HG03469 (cell line): ENCODE data around the gene MCAM.

Experiments used
- ATAC-seq: cut with Tn5 transposase; IDR thresholded peaks from one replicate; pipeline ENCODE4 v1.9.1; 2021; ENCODE audit warnings: mild to moderate bottlenecking, moderate library complexity, moderate number of reproducible peaks; ENCODE audit not compliant: unreplicated experiment

Gene MCAM

GRCh38 chr11:119309953-119310681, 6.8 kb downstream of the MCAM start:
- no peak for ATAC-seq

DNA sequence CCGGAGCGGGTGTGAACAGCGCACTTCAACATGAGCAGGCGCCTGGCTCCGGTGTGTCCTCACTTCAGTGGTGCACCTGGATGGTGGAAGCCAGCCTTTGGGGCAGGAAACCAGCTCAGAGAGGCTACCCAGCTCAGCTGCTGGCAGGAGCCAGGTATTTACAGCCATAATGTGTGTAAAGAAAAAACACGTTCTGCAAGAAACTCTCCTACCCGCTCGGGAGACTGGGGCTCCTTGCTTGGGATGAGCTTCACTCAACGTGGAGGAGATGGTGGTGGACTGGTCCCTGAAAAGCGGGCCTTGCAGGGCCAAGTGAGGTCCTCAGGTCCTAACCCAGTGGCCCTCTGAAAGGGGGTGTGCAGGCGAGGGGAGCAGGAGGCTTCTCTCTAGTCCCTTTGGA, 7.5 kb downstream of the MCAM start:
- no peak for ATAC-seq

GRCh38 chr11:119307974-119308373, 9.0 kb downstream of the MCAM start:
- no peak for ATAC-seq

- ATAC-seq: no peak
Observed at GRCh38 chr11:119307219-119307618, 9.7 kb downstream of the MCAM start.

GRCh38 chr11:119306373-119306890, 10.5 kb downstream of the MCAM start:
- no peak for ATAC-seq

DNA sequence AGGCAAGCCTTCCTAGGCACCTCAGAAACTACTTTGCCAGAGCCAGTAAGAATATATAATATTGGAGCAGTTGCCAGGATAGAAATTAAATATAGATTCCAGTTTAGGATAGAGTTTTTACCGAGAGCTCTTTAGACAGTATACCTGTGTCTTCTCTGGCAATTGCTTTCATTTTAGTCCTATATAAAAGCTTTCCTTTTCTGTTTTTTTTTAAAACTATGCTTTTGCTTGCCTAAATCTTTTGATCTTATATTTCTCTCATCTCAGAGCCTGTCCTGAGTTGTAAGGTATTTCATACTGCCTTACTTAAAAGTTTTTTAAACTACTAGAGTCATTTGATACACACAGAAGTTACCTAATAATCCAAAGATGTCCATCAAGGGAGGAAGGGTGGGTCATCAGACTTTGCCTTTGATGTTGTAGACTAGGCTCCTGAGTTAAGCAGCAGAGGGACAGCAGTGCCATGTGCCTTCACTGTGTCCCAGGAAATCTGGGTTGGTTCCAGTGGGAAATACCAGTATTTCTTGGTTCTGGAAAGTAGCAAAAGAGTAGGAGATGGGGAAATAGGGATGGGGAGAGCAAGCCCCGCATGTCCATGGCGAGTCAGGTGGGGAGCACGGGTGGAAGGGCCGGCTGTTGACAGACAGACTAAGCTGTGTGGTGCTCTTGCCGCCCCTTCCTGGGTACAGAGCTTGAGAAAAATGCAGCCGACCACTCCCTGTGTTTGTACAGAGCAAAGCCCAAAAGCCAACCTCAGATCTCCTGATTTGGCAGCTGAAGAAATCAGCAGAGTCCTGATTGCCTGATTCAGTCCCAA, 11.2 kb downstream of the MCAM start:
- ATAC-seq: no peak

DNA sequence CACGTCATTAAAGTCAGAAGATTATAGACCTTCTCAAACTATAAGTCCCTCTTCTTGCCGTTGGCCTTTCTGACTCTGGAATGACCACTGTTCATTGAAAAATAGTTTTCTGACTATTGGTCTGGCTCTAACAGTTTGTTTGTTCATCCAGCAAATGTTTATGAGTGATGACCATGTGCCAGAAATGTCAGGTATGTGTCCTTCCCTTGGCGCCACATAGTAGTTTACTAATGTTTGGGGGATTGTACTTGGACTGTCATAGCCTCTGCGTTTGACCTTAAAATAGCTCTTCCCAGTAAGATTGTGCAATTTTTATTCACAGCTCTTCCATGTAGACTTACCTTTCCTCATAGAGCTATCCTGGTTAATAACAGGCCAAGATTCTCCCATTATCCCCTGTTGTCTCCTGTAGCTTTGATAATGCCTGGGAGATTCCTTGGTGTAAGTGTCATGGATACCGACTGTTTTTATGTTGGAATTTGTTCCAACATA, 13.7 kb downstream of the MCAM start:
- no peak for ATAC-seq

- no peak for ATAC-seq
Observed at GRCh38 chr11:119300198-119300964, 16.5 kb downstream of the MCAM start.

DNA sequence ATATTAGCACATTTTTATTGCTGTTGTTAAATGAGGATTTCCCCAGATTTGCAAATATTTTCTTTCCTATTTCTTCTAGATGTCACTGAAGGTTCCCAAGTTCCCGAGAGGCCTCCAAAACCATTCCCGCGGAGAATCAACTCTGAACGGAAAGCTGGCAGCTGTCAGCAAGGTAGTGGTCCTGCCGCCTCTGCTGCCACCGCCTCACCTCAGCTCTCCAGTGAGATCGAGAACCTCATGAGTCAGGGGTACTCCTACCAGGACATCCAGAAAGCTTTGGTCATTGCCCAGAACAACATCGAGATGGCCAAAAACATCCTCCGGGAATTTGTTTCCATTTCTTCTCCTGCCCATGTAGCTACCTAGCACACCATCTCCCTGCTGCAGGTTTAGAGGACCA, 17.5 kb downstream of the MCAM start:
- no peak for ATAC-seq

- ATAC-seq: no peak
Observed at GRCh38 chr11:119298726-119299125, 18.2 kb downstream of the MCAM start.

GRCh38 chr11:119297938-119298337, 19.0 kb downstream of the MCAM start:
- ATAC-seq: no peak

DNA sequence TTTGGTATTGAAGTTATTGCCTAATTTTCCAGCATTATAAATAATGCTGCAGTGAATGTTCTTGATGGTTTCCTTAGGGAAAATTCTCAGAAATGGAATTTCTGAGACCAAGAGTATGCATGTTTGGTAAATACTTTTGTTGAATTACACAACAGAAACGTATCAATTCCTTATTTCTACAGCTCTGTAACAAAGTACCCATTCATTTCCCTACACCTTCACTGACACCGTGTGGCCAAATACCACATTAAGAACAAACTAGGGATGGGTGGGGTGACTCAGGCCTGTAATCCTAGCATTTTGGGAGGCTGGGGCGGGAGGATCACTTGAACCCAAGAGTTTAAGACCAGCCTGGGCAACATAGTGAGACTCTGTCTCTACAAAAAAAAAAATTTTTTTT, 21.8 kb downstream of the MCAM start:
- no peak for ATAC-seq

- ATAC-seq: no peak
Observed at GRCh38 chr11:119293461-119293860, 23.5 kb downstream of the MCAM start.

- no peak for ATAC-seq
Observed at GRCh38 chr11:119290894-119291497, 25.9 kb downstream of the MCAM start.

GRCh38 chr11:119288219-119288618, 28.7 kb downstream of the MCAM start:
- ATAC-seq: no peak

DNA sequence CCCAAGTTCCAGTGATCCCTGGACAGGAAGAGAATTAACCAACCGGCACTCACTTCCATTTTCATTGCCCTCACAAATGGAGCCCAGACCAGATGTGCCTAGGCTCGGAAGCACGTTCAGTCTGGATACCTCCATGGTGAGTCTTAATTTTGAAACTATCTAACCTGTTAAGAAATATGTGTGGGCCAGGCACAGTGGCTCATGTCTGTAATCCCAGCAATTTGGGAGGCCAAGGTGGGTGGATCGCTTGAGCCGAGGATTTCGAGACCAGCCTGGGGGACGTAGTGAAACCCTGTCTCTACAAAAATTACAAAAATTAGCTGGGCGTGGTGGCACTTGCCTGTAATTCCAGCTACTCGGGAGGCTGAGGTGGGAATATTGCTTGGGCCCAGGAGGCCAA, 31.5 kb downstream of the MCAM start:
- ATAC-seq: no peak

- ATAC-seq: no peak
Observed at GRCh38 chr11:119284344-119285157, 32.4 kb downstream of the MCAM start.

- ATAC-seq: no peak
Observed at GRCh38 chr11:119282495-119282894, 34.4 kb downstream of the MCAM start.

DNA sequence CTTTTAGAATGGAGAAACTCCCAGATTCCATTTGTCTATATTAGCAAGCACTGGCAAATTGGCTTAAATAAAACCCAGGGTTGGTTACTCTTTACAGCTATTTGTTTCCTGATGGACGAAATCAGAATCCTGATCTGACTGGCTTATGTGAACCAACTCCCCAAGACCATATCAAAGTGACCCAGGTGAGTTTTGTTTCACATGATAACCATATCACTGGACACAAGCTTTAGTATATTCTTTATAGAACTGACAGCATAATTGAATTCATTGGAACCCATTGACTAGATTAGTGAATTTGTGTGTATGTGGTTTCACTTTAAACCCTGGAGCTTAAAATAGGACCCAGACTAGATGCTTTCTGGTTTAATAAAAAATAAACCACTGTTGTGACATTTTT, 39.3 kb downstream of the MCAM start:
- ATAC-seq: no peak

DNA sequence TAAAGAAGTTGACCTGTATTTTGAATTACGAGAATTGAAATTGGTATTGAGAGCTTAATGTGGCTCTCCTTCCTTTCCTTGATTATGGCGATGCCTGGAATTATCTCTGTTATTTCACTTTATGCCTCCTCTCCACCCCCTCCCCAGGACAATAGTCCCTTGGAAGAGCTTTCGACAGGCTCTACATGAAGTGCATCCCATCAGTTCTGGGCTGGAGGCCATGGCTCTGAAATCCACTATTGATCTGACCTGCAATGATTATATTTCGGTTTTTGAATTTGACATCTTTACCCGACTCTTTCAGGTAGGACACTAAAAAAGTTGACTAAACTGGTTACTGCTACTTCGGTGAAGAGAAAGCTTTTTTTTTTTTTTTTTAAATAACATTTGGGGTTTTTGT, 43.2 kb downstream of the MCAM start:
- ATAC-seq: no peak
